HCEC 1CT (cell line): ENCODE data around the gene LHX1.

Experiments
- DNase-seq: peaks from one replicate; pipeline ENCODE4 v3.0.0-alpha.2; 2017

The LHX1 gene

DNA sequence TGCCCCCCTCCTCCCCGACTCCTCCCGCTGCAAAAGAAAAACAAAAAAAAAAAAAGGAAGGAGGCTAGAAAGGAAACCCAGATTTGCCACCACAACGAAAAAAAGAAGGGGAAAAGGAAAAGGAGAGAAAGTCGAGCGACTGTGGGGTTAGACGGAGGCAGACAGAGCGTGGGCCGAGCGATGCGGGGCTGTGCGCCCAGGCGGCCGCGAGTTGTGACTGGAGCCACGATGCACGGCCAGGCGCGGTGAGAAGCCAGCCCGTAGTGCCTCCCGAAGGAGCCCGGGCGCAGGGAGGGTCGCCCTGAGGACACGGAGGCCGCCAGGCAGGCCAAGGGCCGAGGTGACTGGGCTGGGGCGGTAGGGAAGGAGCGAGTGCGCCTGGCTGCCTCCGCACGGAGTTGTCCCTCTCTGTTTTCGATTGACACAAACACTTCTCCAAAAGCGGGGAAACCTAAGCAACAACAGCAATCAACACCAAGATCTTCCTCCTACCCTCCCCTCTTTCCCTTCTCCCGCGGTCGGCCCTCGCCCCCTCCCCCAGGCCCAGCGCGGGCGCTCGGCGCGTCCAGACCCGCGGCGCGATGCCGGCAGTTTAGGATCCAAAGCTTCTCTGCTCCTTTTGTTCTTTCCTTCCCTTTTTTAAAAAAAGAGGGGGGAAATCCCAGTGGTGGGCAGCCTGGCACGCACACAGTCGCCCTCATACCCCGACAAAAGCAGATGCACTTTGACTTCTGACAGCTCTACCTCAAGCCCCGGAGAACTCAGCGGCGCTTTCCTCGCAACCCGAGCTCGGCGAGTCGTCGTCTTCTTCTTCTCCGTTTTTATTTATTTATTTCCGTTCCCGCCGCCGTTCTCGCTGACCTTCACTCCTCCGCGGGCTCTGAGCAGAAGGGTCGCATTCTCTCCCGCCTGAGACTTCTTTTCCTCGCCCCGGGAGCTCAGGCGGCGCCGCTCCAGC lies at the start of gene LHX1:
LHX1 (plus strand) TSS at position 475 of the 958 bp plus-strand sequence. CDS start 723 bp downstream, outside the sequence.
- DNase-seq = no peak

- DNase-seq = no peak
These were observed 48.9 kb upstream of the LHX1 start for GRCh38 chr17:36888236-36888951.

GRCh38 chr17:36889770-36890349 lies 47.4 kb upstream of the LHX1 start:
- DNase-seq = no peak

GRCh38 chr17:36890398-36891168 lies 46.7 kb upstream of the LHX1 start:
- no peak for DNase-seq

- no peak for DNase-seq
These were observed 45.0 kb upstream of the LHX1 start for GRCh38 chr17:36892112-36892838.

- no peak for DNase-seq
These were observed 43.1 kb upstream of the LHX1 start for GRCh38 chr17:36894177-36894576.

DNA sequence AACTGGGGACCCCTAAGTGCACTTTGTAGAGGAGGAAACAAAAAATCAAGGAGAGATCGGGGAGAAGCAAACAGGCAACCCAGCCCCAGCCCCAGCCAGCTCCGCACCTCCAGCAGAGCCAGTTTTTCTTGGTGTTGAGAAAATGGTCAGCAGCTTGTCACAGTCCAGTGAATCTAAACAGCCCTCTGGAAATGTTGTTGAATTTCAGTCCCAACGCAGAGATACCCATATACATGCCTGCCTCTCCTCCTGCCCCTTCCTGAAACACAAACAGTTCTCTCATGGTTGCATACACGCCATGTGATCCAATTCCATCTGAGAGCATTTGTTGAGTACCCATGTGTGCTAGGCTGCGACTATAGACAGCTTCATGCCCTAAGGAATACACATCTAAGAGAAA lies 42.4 kb upstream of the LHX1 start:
- DNase-seq = no peak

DNA sequence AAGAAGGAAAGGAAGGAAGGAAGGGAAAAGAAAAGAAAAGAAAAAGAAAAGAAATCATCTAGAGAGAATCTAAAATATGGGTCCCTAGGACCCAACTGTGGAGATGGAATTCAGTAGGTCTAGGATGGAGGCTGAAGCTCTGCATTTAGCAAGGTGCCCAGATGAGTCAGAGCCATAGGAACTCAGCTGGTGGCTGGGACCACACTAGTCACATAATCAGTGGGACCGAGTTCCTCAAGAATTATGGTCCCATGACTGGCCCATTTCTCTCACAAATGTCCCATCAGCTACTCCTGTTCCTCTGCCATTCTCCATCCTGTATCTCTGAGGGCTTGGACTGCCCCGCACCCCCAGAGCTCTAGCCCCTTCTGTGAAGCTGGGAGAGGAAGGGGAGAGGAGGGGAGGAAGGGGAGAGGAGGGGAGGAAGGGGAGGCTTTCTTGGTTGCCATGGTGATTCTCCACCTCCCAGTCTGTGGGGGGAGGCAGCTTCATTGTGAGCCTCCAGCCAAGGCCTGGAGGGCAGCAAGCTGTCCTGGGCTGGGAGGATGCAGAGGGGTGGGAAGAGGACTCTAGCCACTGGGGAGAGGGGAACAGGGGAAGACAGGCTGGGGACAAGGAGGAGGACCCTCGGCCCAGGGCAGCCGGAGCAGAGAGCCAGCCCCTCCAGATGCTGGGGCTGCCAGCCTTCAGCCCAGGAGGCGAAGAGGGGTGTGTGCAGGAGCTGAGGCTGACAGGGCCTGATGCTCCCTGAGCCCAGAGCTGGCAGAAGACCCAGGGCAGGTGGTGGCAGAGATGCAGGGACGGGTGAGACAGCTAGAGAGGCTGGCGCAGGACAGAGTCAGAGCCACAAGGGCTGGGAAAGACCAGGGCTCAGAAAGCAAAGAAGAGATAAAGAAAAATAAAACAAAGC lies 37.8 kb upstream of the LHX1 start:
- DNase-seq = no peak

- no peak for DNase-seq
These were observed 37.1 kb upstream of the LHX1 start for GRCh38 chr17:36900160-36900512.

DNA sequence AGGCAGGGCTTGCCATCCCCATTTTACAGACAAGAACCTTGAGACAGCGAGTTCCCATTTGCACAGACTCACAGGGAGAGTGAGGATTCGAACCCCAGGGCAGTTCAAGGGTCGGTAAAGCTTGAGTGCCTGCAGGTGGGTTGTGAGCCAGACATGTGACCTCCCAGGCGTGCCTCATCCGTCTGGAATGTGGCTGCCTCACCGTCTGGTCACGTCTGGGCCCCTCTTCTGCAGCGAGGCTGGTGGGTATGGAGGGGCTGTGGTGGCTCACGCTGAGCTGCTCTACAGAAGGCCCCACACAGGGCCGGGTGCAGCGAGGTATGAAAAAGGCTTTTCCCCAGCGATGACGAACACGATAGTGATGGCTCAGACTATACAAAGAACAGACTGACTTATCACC lies 35.8 kb upstream of the LHX1 start:
- no peak for DNase-seq

DNA sequence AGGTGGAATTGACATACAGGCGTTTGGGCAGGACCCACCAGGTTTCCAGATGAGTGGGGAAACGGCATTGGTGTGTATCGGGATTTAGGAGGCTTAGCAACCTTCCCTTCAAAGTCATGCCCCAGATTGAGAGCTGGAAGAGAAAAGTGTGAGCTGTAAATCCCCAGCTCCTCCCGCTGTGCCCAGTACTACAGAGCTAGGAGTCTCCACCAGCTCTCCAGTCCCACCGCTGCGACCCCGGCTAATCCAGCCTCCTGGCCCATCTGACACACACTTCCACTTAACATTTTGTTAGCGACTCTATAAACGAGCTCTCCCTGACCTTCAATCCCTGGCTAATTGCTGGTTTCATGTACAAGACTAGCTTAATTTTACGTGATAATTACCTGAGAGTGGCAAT lies 29.9 kb upstream of the LHX1 start:
- DNase-seq = no peak

- no peak for DNase-seq
These were observed 26.8 kb upstream of the LHX1 start for GRCh38 chr17:36910513-36910912.

GRCh38 chr17:36911001-36911400 lies 26.3 kb upstream of the LHX1 start:
- no peak for DNase-seq

GRCh38 chr17:36913132-36913531 lies 24.1 kb upstream of the LHX1 start:
- no peak for DNase-seq

DNA sequence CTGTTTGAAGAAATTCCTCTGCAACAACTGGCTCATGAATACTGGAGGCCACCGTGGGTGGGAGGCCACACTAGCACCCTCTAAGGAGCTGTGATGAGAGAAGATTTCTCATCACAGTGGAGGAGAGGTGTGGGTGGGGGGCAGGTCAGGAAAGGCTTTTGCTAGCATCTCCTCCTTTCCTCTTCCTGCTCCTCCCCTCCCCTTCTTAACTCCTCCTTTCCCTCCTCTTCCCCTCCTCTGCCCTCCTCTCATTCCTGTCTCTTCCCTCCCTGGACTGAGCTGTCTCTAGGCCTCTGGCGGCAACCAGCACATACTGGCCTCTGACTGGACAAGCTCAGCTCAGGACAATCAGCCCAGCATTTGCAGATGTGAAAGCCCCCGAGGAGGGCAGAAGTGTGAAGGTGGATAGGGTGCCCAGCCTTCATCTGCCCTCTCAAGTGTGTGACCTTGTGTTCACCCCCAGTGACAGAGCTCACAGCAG lies 19.0 kb upstream of the LHX1 start:
- DNase-seq = no peak

DNA sequence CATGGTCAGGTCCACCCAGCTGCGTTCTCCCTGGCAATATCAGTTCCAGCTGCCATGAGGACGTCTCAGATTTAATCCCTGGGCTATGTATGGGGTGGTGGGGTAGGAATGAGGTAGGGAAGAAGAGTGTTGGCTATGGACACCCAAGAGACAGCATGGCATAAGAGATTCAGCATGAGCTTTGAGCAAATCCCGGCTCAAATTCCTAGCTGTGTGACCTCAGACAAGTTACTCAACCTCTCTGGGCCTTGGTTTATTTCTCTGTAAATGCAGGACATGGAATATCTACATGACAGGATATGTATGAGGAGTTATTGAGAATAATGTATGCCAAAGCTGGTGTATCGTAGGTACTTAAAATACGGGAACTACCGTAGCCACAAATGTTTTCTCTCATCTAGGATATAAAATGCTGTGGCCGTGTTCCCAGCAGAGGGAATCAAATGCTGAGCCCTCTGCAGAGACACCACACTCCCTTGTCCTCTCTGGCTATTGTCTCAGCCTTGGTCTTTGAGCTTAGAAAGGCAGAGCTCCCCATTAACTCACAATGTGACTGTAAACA lies 17.8 kb upstream of the LHX1 start:
- no peak for DNase-seq

DNA sequence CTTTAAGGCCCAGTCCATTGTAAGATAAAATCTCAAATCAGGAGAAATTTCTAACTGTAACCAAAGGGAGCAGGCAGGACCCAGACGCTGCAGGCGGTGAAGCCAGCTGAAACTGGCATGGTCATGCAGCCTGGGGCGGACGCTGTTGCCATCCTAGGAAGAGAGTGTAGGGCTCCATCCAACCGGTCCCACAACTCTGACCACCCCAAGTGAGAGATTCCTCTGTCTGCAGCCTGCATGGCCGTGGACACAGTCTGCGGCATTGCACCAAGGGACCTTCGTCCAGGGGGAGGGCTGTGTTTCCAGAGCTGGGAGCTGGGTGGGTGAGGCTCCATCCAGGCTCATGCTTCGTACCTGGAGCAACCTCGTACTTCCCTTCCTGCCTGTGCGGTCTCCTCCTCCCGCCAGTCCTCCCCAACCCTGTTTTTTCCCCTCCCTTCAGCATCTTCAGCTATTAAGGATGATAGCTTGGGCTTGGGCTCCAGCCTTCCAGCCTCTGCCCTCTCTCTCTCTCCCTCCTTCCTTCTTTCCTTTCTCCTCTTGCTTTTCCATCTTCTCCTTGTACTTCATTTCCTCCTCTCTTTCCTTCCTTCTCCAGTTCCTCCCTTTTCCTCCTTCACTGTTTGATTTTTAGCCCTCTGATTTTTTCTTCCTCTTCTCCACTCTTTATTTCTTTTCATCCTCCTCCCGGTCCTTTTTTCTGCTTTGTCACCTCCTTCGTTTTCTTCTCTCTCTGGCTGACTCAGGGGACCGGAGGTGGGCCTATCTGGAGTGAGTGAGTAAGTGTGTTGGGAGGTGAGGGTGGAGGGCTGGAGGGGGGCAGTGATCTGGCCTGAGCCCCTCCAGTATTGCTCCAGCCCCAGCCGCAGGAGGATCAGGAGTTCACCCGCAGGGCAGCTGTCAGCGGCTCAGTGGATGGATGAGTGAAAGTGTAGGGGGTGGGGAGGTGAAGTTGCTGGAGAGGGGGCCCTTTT lies 17.0 kb upstream of the LHX1 start:
- no peak for DNase-seq

DNA sequence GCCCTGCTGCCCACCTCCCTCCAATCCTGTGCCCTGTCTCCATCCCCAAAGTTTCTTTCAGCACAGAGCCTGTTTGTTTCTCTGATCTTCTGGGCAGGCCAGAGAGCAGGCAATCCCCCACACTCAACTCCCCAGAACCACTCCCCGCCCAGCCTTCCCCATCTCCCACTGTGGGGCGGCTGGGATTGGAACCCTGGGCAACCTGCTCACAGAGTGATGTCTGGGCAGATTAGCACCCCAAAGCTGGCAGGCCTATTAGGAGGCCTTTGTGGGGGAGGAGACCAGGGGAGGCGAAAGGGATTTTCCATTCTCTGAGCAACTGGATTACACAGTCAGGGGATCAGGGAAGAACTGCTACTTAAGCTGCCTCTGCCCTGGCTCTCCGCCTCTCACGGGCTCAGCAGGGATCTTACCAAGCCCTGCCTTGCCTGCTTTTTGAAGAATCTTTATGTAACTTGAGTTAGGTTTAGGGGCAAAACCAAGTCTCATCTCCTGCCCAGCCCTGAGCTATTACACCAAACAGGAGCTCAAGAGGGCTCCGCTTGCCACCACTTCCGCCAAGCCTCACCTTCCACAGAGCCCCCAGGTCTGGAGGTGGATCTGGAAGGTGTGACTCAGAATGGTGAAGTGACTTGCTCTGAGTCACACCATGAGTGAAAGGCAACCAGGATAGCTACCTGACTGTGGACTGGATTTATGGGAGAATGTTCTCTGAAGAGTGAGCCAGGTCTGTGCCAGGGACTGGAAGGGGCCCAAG lies 16.0 kb upstream of the LHX1 start:
- DNase-seq = no peak

- DNase-seq = no peak
These were observed 15.1 kb upstream of the LHX1 start for GRCh38 chr17:36922175-36922574.
